ACC112 (cell line): ENCODE data around the gene CARS1.

Source experiments
- H2AFZ ChIP-seq: fragments of 200-600 bp; sonication (generic); one replicate; pipeline ENCODE4 v1.6.0; 2017; ENCODE audit warnings: antibody characterized with exemption, low read length; ENCODE audit not compliant: unreplicated experiment
- H3K27ac ChIP-seq: fragments of 200-600 bp; sonication (generic); 2 replicates; pipeline ENCODE4 v1.5.1; 2014; ENCODE audit warnings: low read depth, mild to moderate bottlenecking, antibody characterized with exemption, low read length, moderate library complexity
- H3K27me3 ChIP-seq: fragments of 200-600 bp; sonication (generic); 2 replicates; pipeline ENCODE4 v1.6.1; 2014; ENCODE audit warnings: mild to moderate bottlenecking, antibody characterized with exemption, low read length, moderate library complexity, mixed read lengths; ENCODE audit not compliant: insufficient read depth
- H3K36me3 ChIP-seq: fragments of 200-600 bp; sonication (generic); 2 replicates; pipeline ENCODE4 v1.6.1; 2016; ENCODE audit warnings: mild to moderate bottlenecking, antibody characterized with exemption, low read length, moderate library complexity, mixed read lengths; ENCODE audit not compliant: insufficient read depth
- H3K4me1 ChIP-seq: fragments of 200-600 bp; sonication (generic); one replicate; pipeline ENCODE4 v1.6.1; 2016; ENCODE audit warnings: low read length, mixed read lengths; ENCODE audit not compliant: insufficient read depth, unreplicated experiment, control insufficient read depth
- H3K4me3 ChIP-seq: fragments of 200-600 bp; sonication (generic); 2 replicates; pipeline ENCODE4 v1.5.1; 2014; ENCODE audit warnings: mild to moderate bottlenecking, low read depth, low read length
- H3K79me2 ChIP-seq: fragments of 200-600 bp; sonication (generic); one replicate; pipeline ENCODE4 v1.6.0; 2016; ENCODE audit warnings: low read length; ENCODE audit not compliant: control insufficient read depth, unreplicated experiment, insufficient read depth

CARS1 gene

GRCh38 chr11:3004481-3004880, 52.7 kb downstream of the CARS1 start:
- H3K27me3 ChIP-seq = no peaks in the 10 kb centered on the region
- H2AFZ ChIP-seq = no peak overlapping the region
- H3K4me1 ChIP-seq = peaks cover 19% of the 10 kb centered on the region
- H3K4me3 ChIP-seq = no peak overlapping the region
- H3K27ac ChIP-seq = no peak overlapping the region
- H3K36me3 ChIP-seq = peaks cover 16% of the 10 kb centered on the region; the same call in 1 of the 2 replicates
- no peaks in the 10 kb centered on the region for H3K79me2 ChIP-seq

DNA sequence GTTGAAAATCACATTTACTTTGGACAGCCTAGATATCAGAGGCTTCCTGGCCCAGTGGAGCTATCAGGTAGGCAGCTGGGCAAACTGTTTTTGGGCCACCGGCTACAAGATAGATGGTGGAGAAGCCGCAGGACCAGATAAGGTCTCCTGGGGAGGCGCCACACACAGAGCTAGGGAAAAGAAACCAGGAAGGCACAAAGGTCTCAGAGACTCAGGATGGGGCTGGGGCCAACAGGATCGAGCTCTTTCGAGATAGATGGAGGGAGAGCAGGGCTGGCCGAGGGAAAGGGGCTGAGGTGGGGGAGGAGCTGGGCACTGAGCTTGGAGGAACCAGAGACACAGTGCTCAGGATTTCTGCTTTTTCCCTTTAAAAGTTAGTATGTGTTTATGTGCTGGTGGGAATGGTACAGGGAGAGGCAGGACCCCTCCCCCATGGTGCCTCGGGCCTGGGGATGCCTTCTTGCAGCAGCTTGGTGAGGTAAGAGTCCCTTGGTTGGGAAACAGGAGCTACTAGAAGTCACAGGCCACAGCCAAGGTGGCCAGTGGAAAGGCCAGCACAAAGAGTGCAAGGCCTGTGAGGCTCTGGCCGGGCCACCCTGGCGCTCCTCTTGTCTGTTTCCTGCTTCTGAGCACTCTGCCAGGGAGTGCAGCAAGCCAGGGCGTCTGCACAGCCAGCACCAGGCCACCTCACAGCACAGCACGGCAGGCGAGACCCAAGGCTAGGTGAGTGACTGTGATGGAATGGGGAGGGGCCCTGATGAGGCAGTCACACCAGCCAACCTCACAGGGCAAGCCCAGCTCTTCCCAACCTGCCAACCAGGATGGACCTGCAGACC, 53.6 kb downstream of the CARS1 start:
- H3K4me1 ChIP-seq = peaks cover 19% of the 10 kb centered on the region
- no peak overlapping the region for H3K4me3 ChIP-seq
- H3K79me2 ChIP-seq = no peaks in the 10 kb centered on the region
- H3K36me3 ChIP-seq = peaks cover 16% of the 10 kb centered on the region; the same call in 1 of the 2 replicates
- no peaks in the 10 kb centered on the region for H3K27me3 ChIP-seq
- H2AFZ ChIP-seq = no peak overlapping the region
- no peak overlapping the region for H3K27ac ChIP-seq

DNA sequence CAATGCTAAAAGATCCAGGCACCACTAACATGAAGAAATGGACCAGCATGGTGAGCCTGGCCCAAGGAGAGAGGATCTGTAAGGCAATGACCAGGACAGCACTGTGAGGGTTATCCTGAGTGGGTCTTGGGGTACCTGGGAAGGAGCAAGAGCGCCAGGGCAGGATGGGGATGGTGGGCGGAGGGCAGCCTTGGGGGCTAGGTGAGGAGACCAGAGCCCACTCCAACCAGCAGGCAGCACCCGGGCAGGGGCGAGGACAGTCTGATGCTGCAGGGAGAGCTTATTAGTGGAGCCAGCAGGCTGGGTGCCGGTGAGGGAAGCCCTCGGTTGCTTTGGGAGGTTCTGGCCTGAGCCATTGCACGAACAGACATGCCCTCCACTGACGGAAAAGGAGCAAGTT, 54.4 kb downstream of the CARS1 start:
- Histone ChIP-seq H2AFZ (no peak overlapping the region), H3K4me1 (peaks cover 19% of the 10 kb centered on the region), H3K79me2 (no peaks in the 10 kb centered on the region), H3K27ac (no peak overlapping the region), H3K27me3 (no peaks in the 10 kb centered on the region), H3K4me3 (no peak overlapping the region), H3K36me3 (peaks cover 16% of the 10 kb centered on the region; the same call in 1 of the 2 replicates)

- Histone ChIP-seq H3K4me3 (no peak overlapping the region), H3K27me3 (no peaks in the 10 kb centered on the region), H3K4me1 (peaks cover 19% of the 10 kb centered on the region), H3K36me3 (peaks cover 16% of the 10 kb centered on the region; the same call in 1 of the 2 replicates), H3K27ac (no peak overlapping the region), H2AFZ (no peak overlapping the region), H3K79me2 (no peaks in the 10 kb centered on the region)
These were observed 54.8 kb downstream of the CARS1 start for GRCh38 chr11:3002351-3002861.

DNA sequence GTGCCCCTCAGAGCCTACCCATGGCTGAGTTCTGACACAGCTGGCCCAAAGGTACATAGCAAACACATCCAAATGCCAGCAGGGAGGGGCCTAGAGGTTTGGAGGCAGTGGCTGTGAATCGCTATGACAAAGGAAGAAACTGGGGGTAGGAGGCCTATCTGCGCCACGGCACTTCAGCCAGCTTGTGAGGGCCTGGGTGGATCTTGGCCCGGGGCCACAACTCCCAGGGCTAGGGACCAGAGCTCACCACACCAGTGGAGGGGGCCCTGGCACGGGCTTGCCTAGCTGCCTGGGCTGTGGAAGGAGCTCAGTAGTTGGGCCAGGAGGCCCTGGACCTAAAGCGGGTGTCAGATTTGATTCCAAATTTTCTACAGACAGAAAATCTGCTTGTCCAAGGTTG, 55.7 kb downstream of the CARS1 start:
- no peak overlapping the region for H2AFZ ChIP-seq
- H3K4me3 ChIP-seq = no peak overlapping the region
- H3K79me2 ChIP-seq = no peaks in the 10 kb centered on the region
- H3K36me3 ChIP-seq = peaks cover 16% of the 10 kb centered on the region; the same call in 1 of the 2 replicates
- H3K27me3 ChIP-seq = no peaks in the 10 kb centered on the region
- peaks cover 19% of the 10 kb centered on the region for H3K4me1 ChIP-seq
- H3K27ac ChIP-seq = no peak overlapping the region

DNA sequence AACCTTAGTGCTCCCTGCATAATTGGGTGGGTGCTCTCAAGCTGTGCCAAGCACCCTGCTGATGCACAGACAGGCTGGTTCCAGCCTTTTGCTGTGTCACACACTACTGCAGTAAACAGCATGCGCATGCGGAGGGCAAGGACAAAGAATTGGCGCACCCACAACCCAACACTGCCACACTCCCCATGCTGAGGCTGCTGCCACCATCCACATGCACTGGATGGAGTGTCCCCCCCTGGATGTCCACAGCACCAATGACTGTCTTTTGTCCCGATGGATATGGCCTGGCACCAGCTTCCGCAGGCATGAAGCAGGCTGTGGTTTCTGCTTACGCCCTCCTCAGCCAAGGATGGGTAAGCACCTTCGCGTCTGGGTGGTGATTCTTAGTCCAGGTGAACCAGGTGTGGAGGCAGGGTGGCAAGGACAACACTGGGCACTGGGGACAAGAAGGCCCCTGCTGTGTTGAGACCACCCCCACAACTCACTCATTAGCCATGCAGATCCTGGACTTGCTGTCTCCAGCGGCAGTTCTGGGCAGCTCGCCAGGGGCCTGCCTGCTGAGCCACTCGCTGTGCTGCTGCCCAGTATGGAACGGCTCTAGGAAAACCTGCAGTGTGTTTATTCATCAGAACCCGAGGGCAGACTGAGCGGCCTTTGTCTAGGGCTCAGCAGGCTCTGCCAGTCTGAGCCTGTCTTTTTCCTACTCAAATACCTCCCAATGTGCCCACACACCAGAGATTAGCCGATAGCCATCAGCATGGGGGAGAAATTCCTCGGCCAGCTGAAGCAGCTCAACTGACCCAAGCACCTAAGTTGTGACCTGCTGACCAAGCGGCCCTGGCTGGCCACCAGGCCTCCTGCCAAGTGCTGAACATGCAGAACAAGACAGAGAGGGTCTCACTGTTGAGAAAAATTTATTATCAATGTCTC, 56.9 kb downstream of the CARS1 start:
- no peak overlapping the region for H3K4me3 ChIP-seq
- no peaks in the 10 kb centered on the region for H3K27me3 ChIP-seq
- no peak overlapping the region; the same call in 1 of the 2 replicates for H3K27ac ChIP-seq
- H3K36me3 ChIP-seq = peaks cover 13% of the 10 kb centered on the region; the same call in 1 of the 2 replicates
- H3K79me2 ChIP-seq = no peaks in the 10 kb centered on the region
- H3K4me1 ChIP-seq = peaks cover 19% of the 10 kb centered on the region
- H2AFZ ChIP-seq = no peak overlapping the region

GRCh38 chr11:2999464-2999998, 57.7 kb downstream of the CARS1 start:
- Histone ChIP-seq H3K4me3 (no peak overlapping the region), H3K79me2 (no peaks in the 10 kb centered on the region), H3K27ac (no peak overlapping the region), H3K36me3 (peaks cover 13% of the 10 kb centered on the region; the same call in 1 of the 2 replicates), H2AFZ (no peak overlapping the region), H3K4me1 (peaks cover 19% of the 10 kb centered on the region), H3K27me3 (no peaks in the 10 kb centered on the region)

GRCh38 chr11:2998073-2998850, 59.0 kb downstream of the CARS1 start:
- peaks cover 19% of the 10 kb centered on the region for H3K4me1 ChIP-seq
- no peak overlapping the region for H3K4me3 ChIP-seq
- H3K27ac ChIP-seq = no peak overlapping the region
- peaks cover 13% of the 10 kb centered on the region; the same call in 1 of the 2 replicates for H3K36me3 ChIP-seq
- no peak overlapping the region for H2AFZ ChIP-seq
- H3K27me3 ChIP-seq = no peaks in the 10 kb centered on the region
- H3K79me2 ChIP-seq = no peaks in the 10 kb centered on the region

GRCh38 chr11:2997406-2997805, 59.8 kb downstream of the CARS1 start:
- H3K36me3 ChIP-seq = peaks cover 13% of the 10 kb centered on the region; the same call in 1 of the 2 replicates
- no peak overlapping the region for H3K4me3 ChIP-seq
- no peak overlapping the region for H2AFZ ChIP-seq
- H3K27me3 ChIP-seq = no peaks in the 10 kb centered on the region
- no peaks in the 10 kb centered on the region for H3K79me2 ChIP-seq
- H3K4me1 ChIP-seq = peaks cover 19% of the 10 kb centered on the region
- H3K27ac ChIP-seq = no peak overlapping the region
